NOMO-1 (cell line): Measurements from ENCODE around the gene NUDT21.

Source experiments
- DNase-seq, 2 experiments: peaks; one replicate each; lab custom pipeline; 2025; ENCODE audit not compliant: unreplicated experiment in 2 of 2; lab: John Stamatoyannopoulos, UW

Gene NUDT21

GRCh38 chr16:56463153-56463552 is 12.0 kb upstream of the NUDT21 start:
- DNase-seq: no peak

DNA sequence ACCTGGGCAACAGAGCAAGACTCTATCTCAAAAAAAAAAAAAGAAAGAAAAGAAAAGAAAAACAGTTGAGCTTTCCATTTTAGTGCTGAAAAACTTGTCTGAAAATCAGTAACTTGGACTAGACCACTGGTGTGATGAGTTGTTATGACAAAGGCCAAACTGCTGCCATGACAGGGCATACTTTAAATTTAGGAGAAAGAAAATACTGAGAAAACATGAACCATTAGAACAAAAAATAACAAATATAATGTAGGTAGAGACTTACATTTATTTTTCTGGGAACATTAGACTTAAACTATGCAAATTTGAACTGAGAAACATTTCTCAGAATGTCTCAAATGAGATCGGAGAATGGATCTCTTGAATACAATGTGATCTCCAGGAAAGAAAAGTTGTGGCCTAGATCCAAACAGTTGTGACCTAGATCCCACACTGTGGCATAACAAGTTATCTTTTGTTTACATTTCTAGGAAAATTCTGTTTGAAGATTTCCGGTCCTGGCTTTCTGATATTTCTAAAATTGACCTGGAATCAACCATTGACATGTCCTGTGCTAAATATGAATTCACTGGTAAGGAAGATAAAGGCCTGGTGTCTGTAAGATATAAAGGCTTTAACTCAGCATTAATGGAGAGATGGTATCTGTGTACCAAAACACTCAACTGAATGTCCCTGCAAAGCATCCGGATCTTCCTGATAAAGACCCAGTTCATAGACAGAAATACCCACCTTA is 11.1 kb upstream of the NUDT21 start:
- no peak for DNase-seq

GRCh38 chr16:56460101-56460500 is 9.0 kb upstream of the NUDT21 start:
- DNase-seq: no peak

DNA sequence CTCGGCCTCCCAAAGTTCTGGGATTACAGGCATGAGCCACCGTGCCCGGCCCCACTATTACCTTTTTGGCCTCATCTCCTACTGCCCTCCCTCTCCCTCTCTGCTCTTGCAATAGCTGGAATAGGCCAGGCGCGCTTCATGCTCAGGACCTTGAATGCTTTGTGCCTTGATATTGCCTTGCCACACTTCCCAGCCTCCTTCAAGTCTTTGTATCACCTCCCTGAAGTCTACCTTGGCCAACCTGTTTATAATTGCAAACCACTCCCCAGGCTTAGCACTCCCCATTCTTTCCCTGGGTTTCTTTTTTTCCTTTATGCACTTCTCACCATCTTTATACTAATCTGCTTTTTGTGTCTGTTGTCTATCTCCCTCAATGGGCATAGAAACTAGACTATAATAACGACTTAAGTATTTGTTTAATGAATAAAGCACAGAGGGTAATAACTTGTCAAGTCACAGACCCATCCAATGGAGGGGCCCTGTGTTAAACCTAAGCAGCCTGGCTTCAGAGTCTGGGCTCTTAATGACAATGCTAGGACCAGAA is 6.9 kb upstream of the NUDT21 start:
- DNase-seq: no peak

- peak; percentile 57 to 71 for DNase-seq
Measured at GRCh38 chr16:56451753-56452689, 889 bp upstream of the NUDT21 start.

GRCh38 chr16:56450275-56450985 is 702 bp downstream of the NUDT21 start:
- peak in 1 of 2 experiments; percentile 31 for DNase-seq

- DNase-seq: no peak
Measured at GRCh38 chr16:56448005-56448404, 3.1 kb downstream of the NUDT21 start.

DNA sequence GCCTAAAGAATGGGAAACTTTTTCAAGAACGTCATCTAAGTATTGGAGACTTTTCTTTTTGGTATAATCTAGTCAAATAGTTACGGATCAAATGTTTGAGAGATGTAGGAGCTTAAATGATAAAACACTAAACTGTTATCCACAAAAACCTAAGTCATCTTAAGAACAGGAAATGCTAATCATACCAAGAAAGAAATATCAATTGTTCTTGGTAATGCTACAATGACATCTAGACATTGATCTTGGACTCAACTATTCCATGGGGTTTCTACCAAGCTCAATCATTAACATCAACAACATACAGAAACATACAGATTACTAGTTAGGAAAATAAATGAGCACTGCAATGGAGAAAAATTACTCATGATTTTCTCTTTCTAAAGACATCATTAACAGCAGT is 3.8 kb downstream of the NUDT21 start:
- DNase-seq: no peak

GRCh38 chr16:56438038-56438437 is 13.1 kb downstream of the NUDT21 start:
- no peak for DNase-seq

- no peak for DNase-seq
Measured at GRCh38 chr16:56436258-56436657, 14.9 kb downstream of the NUDT21 start.

DNA sequence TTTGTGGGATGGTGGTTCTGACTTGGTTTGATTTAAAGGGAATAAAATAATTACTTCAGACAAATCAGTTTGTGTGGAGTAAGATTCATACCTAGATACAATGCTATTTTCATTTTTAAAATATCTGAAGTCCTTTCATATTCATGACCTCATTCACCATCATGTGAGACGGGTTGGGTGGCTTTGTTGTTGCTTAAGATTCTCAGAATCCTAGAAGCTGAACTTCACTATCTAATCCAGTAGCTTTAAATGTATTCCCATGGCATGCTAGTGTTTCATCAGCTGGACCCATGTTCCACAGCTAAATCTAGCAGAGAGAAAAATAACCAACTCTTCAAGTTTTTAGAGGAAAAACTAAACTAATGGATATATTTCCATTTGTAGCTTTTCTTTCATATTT is 23.0 kb downstream of the NUDT21 start:
- no peak for DNase-seq

DNA sequence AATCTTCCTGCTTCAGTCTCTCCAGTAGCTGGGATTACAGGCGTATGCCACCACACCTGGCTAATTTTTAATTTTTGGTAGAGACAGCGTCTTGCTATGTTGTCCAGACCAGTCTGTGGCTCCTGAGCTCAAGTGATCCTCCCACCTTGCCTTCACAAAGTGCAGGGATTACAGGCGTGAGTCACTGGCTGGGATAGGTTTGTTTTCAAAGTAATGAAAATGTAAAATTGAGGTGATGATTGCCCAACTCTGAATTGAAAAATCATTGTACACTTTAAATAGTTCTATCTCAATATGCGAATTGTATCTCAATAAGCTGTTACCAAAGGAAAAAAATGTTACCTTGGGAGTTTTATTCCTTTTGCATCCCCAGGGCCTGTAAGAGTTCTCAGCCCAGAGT is 24.5 kb downstream of the NUDT21 start:
- no peak for DNase-seq

DNA sequence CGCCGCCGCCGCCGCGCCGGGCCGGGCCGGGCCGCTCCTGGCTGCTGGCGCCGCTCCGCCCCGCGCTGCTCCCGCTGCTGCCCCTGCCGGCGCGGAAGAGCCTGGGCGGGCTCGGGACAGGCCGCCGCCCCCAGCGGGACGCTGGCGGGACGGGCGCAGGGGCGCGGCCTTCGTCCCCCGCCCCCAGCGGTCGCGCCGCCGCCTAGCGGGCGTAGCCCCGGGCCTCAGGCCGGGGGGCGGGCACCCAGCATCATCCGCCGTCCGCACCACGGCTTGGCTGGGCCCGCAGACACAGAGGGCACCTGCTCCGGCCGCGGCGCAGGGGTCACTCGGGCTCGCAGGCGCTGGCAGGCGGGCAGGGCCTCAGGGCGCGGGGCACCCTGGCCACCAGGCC is 25.7 kb downstream of the NUDT21 start, which contains the start of gene AMFR:
AMFR (minus strand) TSS at position 107 of the 394 bp plus-strand sequence. CDS start 218 bp downstream, outside the sequence.
- DNase-seq: peak; percentile 71 to 87

- DNase-seq: no peak
Measured at GRCh38 chr16:56424791-56425438, 26.2 kb downstream of the NUDT21 start.

GRCh38 chr16:56424404-56424764 is 26.7 kb downstream of the NUDT21 start:
- DNase-seq: no peak

DNA sequence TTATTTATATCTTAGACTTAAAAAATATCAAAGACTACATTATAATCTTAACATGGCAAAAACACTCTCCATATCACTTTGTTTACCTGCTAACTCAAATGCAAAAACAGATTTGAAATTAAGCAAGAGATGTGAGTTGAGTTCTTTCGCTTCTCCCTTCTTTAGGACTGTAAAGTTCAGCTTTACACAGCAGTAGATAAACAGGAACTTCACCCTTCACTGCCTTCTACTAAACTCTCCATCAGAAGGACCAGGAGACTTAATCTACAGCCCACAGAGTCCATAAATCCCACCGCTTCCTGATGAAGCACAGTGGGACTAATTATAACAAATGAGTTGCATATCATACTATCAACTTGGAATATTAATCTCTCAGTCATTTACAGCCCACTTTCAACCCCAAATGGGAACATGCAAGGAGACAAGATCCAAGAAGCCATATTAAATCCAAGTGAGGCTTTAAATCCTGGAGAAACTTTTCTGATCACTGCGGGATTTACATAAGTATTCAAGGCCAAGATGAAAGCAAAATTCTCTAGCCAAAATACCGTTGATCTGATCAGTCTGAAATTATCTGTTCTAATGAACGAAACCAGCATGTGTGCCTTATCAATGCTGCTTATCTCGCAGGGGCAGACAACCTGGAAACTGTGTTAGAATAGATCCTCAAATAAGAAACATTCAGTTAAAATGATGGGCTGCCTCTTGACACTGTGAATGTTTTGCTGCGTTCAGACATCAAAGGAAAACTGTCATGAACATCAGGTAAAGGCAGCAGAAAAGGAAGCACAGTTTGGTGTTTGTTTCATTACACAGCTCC is 27.3 kb downstream of the NUDT21 start:
- peak in 1 of 2 experiments; percentile 79 for DNase-seq

- no peak for DNase-seq
Measured at GRCh38 chr16:56422896-56423441, 28.2 kb downstream of the NUDT21 start.

GRCh38 chr16:56421976-56422669 is 29.0 kb downstream of the NUDT21 start:
- no peak for DNase-seq

- DNase-seq: no peak
Measured at GRCh38 chr16:56421313-56421712, 29.8 kb downstream of the NUDT21 start.
